GM12892 (cell line): ENCODE measurements around the gene GDF2.

ENCODE experiments used
- DNase-seq: peaks from one replicate; pipeline ENCODE4 v3.0.0; 2011; ENCODE audit not compliant: insufficient read length
- FAIRE-seq: peaks from 2 replicates; lab custom pipeline; 2011; peaks lifted over from hg19 to GRCh38; lab: Jason Lieb, UNC
- POLR2A ChIP-seq: IDR thresholded peaks from 2 replicates; pipeline ENCODE4 v1.6.1; 2011; ENCODE audit warnings: low read depth, low read length, control low read depth
- POLR2AphosphoS5 ChIP-seq: IDR thresholded peaks from 2 replicates; pipeline ENCODE4 v1.6.1; 2011; ENCODE audit warnings: low read depth, low read length, control low read depth
- TAF1 ChIP-seq: IDR thresholded peaks from 2 replicates; pipeline ENCODE4 v1.6.1; 2011; ENCODE audit warnings: low read depth, mild to moderate bottlenecking, control low read depth, low read length, borderline replicate concordance

Gene GDF2

DNA sequence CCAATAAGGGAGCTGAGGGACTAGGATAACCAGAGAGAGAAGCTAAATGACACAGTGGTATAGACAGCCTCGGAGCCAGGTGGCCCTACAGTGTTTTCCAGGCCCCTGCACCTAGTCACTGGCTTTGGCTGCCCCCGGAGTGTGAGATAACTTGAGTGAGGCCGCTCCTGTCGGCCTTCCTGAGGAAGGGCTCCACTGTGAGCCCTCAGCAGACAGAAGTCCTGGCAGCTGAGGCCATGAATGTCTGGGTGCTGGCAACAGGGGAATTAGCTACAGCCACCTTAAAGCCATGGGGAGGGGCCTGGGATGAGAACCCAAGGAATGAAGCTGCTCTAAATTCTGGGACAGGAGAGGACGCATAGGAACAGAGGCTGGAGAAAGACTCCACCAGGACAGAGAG is 26.8 kb upstream of the GDF2 start:
- TF ChIP-seq POLR2A (no peak), POLR2AphosphoS5 (no peak), TAF1 (no peak)
- DNase-seq: no peak
- FAIRE-seq: no peak

DNA sequence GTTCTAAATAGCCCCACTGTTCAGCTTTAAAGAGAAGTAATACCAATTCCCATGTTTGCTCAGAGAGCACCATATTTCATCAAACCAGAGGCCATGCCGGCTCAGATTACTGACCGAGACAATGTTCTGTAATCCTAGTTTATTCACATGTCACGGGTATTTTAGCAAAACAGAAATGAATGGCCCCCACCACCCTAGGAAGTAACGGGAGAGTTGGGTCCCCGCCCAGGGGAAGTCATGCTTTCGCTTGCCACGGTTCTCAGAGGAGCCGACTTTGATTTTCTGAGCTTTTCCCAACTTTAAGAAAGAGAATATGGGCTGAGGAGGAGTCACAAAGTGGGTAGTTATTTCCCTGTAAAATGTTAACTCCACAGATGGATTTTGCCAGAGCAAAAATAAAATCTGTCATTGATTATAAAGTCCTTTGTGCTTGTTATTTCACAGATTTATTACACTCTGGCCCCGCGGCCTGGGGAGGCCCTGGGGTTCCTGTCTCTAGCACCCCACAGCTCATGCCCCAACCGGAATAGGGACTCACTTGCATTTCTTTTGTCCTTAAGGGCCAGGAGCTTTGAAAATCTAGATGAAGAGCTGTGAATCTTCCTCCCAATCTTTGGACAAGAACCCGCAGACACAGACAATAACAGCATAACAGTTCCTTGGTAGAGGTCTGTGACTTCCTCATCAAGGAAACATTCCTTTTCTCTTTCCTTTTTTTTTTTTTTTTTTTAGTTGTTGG is 25.9 kb upstream of the GDF2 start:
- no peak for FAIRE-seq
- TF ChIP-seq POLR2A: no peak
- TF ChIP-seq POLR2AphosphoS5: no peak
- TF ChIP-seq TAF1: no peak

DNA sequence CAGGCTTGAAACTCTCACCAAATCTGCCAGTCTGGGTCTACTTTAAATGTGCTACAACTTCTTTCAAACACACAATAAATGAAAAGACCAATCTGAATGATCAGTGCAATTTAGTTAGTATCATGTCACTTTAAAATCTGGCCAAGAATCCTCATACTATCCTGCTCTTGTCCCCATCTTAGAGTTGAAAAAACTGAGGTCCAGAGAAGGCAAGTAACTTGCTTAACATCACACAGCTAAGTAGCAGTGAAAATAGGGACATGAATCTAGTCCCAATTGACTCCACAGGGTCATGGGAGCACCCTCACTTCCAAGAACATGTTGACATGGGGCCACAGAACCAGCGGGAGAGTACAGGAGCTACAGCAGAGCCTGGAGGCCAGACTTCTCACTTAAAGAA is 25.3 kb upstream of the GDF2 start:
- DNase-seq: no peak
- no peak for FAIRE-seq
- no peak for TF ChIP-seq POLR2AphosphoS5

More for the DNA sequence above, 25.9 kb upstream of the GDF2 start:
- no peak for DNase-seq

DNA sequence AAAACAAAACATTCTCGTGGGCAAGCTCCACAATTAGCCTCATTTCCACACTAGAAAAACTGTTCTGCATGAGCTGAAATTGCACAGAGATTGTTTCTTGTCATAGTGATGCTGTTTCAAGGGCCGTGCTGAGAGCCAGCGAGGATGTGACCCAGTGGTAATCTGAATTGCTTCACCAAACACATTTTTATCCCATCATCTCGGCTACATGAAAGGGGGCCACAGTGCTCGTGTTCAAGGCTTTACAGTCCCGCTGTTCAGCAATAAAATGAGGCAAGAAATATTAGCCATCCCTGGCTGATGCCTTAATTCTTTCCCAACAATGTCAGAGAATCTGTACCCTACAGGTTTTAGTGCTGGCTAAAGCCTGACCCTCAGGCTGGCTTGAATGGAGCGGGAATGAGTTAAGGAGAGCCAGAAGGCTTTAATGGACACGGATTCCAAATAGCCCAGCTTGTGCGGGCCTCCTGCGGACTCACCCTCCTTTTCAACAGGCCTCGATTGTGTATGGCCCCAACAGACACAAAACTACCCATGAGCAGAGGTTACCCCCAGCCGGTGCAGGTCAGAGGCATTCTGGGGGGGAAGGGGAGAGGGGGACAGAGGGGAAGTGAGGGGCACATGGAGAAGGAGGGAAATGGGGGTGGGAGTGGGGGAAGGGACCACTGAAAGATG is 24.3 kb upstream of the GDF2 start:
- no peak for TF ChIP-seq POLR2A
- no peak for TF ChIP-seq POLR2AphosphoS5
- TF ChIP-seq TAF1: no peak
- FAIRE-seq: no peak
- DNase-seq: no peak

GRCh38 chr10:47298715-47299114 is 23.5 kb upstream of the GDF2 start:
- TF ChIP-seq POLR2A (no peak), TAF1 (no peak), POLR2AphosphoS5 (no peak)
- DNase-seq: no peak
- no peak for FAIRE-seq

- TF ChIP-seq POLR2A (no peak), TAF1 (no peak), POLR2AphosphoS5 (no peak)
- DNase-seq: no peak
- no peak for FAIRE-seq
These were observed 22.4 kb upstream of the GDF2 start, which contains the start of gene GDF10 for GRCh38 chr10:47299611-47300428. Gene GDF10 (plus strand): TSS chr10:47300197. CDS start chr10:47300652, 455 bp downstream.

GRCh38 chr10:47300429-47300931 is 21.8 kb upstream of the GDF2 start:
- FAIRE-seq: no peak
- TF ChIP-seq POLR2A: no peak
- no peak for TF ChIP-seq TAF1
- no peak for TF ChIP-seq POLR2AphosphoS5
- DNase-seq: no peak

DNA sequence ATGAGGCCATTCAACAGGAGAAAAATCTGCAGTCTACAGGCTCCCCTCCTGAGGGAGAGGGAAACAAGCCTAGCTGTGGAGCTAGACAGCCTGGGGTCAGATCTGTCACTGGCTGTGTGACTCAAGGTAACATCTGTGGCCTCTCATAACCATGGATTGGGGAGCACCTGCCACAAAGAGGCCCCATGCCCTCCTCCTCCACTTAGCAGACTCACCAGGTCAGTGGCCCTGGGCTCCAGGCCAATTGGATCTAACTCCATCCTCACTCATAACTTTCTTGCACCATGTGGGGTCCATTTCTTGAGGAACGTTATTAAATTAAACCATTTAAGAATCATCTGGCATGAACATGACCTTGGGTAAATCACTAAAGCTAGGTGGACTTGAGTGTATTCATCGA is 20.4 kb upstream of the GDF2 start:
- TF ChIP-seq TAF1: no peak
- DNase-seq (no peak), FAIRE-seq (no peak)

DNA sequence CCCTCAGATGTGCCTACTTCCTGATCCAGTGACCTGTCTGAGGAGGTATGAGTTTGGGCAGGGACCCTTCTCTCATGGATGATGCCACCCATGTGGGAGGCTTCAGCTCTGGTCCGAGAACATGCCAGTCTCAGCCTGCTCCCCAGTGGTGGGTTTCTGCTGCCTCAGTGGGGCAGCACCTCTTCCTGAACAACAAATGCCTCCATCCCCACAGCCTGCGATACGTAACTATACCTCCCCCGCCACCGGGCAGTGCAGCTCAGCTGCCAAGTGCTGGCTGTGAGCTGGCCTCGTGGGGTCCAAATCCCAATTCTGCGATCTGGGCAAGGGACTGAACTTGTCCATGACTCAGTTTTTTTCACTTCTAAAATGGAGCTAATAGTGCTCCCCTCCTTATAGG is 19.1 kb upstream of the GDF2 start:
- DNase-seq: no peak
- no peak for TF ChIP-seq TAF1
- no peak for TF ChIP-seq POLR2A
- TF ChIP-seq POLR2AphosphoS5: no peak
- FAIRE-seq: no peak

GRCh38 chr10:47303866-47304265 is 18.4 kb upstream of the GDF2 start:
- no peak for DNase-seq
- TF ChIP-seq TAF1 (no peak), POLR2AphosphoS5 (no peak), POLR2A (no peak)
- no peak for FAIRE-seq

DNA sequence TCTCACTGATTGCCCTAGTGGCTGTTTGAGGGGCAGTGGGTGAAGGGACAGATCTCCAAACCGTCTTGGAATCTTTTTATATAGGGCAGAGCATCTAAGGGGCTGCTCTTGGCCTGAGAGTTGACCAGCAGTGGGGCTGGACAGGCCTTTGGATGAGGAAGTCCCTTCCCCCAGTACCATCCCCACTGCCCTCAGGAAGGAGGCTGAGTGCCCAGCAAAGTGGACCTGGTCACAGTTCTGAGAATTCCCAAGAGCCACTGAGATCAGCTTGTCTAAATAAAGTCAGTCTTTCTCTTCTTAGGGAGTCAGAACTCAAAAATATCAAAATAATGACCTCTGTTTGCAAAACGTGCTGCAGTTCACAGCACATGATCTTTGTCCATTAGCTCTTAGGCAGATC is 16.7 kb upstream of the GDF2 start:
- no peak for DNase-seq
- no peak for FAIRE-seq
- TF ChIP-seq POLR2A: no peak
- TF ChIP-seq POLR2AphosphoS5: no peak
- TF ChIP-seq TAF1: no peak
